HG02852 (cell line): Measurements from ENCODE around the gene MTERF4.
"Not testable (repeated sequence)": the region's sequence is repeated elsewhere in the genome, so short reads cannot be mapped to it uniquely, and the experiment has no call there.

ENCODE experiments used
- ATAC-seq: cut with Tn5 transposase; IDR thresholded peaks from one replicate; pipeline ENCODE4 v1.9.1; 2021; ENCODE audit warnings: mild to moderate bottlenecking, moderate library complexity; ENCODE audit not compliant: unreplicated experiment

The MTERF4 gene

GRCh38 chr2:241112046-241112445, 10.0 kb upstream of the MTERF4 start:
- no peak for ATAC-seq

DNA sequence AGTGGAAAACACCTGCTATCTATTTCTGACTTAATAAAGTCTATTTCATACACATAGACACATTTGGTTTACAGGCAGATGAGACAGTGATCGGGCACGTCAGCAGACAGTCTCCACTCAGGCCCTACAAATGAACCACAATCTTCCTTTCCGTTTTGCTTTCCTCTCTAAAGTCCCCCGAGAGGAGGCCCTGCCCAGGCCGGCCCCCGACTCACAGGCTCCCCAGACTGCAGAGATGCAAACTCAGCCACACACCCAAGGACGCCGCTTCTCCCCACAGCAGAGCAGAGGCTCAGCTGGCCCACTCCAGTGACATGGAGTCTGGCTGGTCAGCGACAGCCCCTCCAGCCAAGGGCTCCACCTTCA, 9.3 kb upstream of the MTERF4 start:
- peak; percentile 48 for ATAC-seq

- peak; percentile 45 for ATAC-seq
These were observed 8.7 kb upstream of the MTERF4 start for GRCh38 chr2:241110607-241111439.

DNA sequence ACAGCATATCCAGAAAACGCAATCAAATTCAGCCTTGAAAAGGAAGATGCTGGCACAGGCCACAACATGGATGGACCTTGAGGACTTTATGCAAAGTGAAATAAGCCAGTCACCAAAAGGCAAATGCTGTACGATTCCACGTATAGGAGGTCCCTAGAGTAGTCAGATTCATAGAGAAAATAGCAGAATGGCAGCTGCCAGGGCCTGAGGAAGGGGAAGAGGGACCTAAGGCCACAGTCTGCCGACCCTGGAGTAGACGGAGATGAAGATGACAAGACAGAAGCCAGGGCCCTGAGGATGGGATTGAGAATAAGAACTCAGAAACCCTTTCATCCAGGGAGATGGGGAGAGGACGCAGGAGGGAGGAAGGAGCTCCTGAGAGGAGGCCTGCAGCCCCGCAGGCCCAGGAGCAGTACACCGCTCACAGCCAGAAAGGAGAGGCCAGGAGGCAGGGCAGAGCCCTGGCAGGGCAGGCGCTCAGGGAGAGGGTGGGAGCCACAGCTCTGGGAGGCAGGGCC, 8.1 kb upstream of the MTERF4 start:
- no peak for ATAC-seq

DNA sequence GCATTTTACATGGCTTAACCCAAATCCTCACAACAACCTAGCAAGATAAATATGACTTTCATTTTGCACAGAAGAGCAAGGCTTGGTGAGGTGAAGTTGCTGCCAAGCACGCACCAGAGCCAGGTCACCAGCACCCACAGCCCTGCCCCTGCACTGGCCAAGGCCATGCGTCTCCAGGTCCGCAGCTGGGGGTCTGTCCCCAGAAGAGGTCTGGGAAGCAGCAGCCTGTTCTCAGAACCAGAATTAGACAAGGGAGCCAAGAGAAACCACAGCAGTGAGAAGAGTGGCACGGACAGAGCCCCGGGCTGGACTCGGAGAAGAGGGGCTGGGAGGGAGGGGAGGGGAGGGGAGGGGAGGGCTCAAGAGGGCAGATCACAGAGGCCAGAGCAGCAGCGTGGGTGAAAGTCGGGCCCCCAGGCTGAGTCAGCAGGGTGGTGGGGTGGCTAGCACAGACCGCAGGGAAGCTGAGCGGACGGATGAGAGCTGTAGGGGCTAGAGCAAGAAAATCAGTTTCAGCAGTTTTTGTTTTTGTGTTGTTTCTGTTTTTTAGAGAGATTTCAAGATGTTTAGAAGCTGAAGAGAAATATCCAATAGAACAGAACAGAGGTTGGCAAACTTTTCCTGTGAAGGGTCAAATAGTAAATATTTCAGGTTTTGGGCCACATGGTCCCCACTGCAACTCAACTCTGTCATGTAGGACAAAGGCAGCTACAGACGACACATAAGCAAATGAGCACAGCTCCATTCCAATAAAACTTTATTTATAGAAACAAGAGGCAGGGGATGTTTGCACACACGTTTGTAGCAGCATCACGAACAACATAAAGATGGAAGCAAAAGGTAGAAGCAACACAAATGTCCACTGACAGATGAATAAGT, 7.4 kb upstream of the MTERF4 start:
- no peak for ATAC-seq

GRCh38 chr2:241108271-241109209, 6.5 kb upstream of the MTERF4 start:
- no peak for ATAC-seq

GRCh38 chr2:241107031-241107783, 5.1 kb upstream of the MTERF4 start:
- no peak for ATAC-seq

DNA sequence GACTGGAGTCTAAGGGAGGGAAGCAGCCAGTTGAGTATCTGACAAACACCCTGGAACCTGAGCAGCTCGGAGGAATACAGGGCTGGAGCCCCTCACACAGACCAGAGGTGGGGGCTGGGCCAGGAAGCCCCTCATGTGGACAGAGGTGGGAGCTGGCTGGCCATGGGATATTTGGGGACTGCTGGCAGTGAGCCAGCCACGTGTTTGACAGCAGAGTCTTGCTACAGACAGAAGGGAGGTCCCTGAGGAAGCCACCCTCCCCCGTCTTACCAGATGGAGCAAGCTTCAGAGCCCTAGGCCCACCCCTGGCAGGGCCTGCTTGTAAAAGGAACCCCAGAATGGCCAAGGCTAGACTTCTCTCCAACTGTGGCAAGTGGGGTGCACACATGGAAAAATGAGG, 3.6 kb upstream of the MTERF4 start:
- ATAC-seq = no peak

DNA sequence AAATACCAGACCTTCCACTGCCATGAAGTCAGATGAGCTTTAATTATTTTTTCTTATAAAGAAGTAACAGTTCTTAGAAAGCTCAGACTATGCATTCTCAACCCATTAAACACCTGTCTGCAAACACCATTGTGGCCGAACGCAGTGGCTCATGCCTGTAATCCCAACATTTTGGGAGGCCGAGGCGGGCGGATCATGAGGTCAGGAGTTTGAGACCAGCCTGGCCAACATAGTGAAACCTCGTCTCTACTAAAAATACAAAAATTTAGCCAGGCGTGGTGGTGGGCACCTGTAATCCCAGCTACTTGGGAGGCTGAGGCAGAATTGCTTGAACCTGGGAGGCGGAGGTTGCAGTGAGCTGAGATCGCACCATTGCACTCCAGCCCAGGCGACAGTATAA, 2.5 kb upstream of the MTERF4 start:
- not testable (repeated sequence) for ATAC-seq

DNA sequence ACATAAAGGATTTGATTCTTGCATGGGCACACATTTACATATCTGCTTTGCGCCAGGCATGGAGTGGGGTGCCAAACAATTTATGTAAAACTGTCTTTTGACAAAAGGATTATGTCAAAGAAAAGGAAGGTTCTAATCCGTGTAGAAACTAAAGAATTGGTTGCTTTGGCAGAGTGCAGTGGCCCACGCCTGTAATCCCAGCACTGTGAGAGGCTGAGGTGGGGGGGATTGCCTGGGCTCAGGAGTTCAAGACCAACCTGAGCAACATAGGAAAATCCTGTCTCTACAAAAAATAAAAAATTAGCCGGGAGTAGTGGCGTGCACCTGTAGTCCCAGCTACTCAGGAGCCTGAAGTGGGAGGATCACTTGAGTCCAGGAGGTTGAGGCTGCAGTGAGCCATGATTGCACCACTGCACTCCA, 1.1 kb upstream of the MTERF4 start:
- no peak for ATAC-seq

- no peak for ATAC-seq
These were observed 2.8 kb downstream of the MTERF4 start for GRCh38 chr2:241099246-241099645.

- ATAC-seq = peak; percentile 48
These were observed 5.1 kb downstream of the MTERF4 start for GRCh38 chr2:241096979-241097378.

GRCh38 chr2:241095594-241096290, 6.3 kb downstream of the MTERF4 start:
- ATAC-seq = no peak

DNA sequence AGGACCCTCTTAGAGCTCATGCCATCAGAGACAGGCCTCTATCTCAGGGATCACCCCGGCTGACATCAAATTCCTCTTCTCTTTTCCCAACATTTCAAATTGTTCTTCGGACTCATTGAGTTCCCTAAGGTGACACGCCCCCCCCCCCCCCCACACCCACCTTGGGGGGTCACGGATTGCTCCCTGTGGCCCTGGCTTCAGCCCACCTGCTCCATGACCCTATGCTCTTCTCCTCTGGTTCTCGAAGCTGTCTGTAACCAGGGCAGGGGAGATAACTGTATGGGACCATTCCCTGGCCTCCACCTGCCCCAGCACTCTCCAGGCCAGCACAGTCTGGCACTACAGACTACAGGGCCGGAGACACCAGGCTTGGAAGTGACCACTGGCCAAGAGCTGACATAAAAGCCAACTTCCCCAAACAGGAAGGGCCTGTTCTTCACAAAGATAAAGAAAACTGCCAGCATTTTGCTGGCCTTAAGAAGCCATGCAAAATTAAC, 7.1 kb downstream of the MTERF4 start:
- no peak for ATAC-seq

DNA sequence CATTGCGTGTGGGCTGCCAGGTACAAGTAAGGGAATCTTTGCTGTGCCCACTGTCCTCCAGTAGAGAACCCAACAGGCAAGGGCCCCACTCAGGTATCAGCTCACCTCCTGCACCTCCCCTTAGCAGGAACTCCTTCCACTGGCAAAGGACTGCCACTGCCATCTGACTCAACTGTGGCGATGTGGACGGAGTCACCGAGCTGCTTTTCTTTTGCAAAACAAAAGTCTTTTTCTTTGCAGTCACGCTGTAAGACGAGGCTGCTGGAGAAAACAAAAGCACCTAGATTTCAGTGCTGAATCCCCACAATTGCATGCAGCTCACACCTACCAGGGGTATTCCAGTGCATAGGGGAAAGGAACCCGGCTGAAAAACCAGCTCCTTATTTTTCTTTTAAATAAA, 7.9 kb downstream of the MTERF4 start:
- no peak for ATAC-seq

- ATAC-seq = not testable (repeated sequence)
These were observed 8.8 kb downstream of the MTERF4 start for GRCh38 chr2:241093133-241093781.

DNA sequence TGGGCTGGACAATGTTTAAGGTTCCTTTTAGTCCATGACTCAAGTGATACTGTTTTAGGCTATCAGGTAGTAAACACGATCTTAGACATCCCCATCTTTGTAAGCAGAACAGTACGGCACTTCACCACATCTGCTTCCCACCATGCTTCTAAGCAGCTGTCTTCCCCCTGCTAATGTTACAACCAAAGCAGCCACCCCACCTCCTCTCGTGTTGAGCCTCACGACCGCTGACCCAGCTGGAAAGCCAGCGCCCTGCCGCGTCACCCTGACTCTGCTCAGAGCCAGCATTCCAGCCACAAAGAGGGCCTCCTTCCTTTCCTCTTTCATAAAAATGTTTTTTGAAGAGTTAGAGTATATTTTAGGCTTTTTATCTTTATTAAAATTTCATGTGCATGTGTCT, 9.4 kb downstream of the MTERF4 start:
- ATAC-seq = no peak

DNA sequence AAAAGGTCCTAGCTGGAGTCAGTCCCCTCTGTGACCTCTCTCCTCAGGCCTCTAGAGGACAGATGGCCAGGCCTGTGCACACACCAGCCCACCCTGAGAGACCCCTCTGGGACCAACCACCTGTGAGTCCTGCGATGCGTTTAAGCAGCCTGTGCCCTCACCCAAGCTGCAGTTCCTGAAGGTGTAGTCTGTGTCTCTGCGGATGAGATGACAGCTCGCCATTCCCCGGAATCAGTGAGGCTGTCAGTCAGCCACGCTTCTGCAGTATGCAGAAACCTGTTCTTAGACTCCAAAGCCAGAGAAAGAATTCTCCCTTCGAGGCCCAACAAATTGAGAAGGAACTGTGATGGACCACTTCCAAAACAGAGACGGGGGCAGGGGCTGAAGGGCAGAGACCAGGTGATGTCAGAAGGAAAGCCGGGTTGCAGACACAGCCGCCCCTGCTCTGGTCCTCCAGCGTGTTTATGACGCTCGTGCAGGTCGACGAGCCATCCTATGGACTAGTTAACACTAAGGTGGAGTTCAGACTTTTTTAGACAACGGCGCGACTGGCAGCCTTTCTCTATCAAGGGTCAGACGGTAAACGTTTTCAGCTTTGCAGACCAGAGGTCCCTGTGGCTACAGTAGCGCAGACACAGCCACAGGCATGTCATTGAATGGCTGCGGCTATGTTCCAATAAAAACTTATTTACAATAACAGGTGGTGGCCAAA, 10.2 kb downstream of the MTERF4 start:
- ATAC-seq = no peak
